HG03025 (cell line): ENCODE data around the gene GOLM1.

Source experiments
- ATAC-seq: cut with Tn5 transposase; IDR thresholded peaks from one replicate; pipeline ENCODE4 v1.9.1; 2021; ENCODE audit warnings: mild to moderate bottlenecking, moderate library complexity; ENCODE audit not compliant: unreplicated experiment, low FRiP score

Gene GOLM1

DNA sequence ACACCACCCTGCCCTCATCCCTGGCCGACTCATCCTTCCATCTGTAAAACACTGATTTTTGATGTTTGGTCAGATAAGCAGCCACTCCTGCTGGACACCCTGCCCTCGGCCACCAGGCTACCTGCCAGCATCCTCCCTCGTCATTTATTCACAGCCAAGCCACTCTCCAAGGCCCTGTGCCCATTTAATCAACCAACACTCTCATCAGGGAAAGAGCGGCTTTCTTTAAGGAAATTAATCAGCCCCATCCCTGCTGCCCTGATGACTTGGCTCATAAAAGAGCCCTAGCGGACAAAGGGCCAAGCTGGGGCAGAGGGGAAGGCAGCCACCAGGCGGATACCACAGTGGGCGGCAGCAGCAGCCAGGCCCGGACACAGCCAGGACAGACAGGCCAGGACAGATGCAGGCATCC is 52.4 kb downstream of the GOLM1 start:
- ATAC-seq = no peak

DNA sequence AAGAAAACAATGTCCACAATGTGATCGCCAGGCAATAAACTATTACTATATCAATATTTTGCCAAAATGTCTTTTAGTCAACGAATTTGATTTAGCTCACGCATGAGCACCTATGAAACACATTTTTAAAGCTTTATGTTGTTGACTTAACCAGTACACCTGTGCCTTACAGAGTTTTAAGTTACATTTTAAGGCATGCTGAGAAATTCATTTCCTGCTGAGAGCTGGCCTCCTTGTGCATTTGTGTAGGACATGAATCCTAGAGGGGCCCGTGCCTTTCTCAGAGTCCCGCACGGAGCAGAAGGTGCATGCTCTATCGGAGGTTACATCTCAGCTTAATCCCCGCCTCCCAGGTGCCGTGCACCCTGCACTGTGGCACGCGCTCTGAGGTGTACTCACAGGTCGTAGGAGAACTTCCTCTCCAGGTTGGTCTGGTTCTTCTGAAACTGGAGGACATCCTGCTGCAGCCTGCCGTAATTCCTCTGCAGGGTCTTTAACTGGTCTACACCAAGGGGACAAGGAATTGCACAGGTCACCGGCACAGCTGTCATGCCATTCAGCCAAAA is 53.2 kb downstream of the GOLM1 start:
- no peak for ATAC-seq

DNA sequence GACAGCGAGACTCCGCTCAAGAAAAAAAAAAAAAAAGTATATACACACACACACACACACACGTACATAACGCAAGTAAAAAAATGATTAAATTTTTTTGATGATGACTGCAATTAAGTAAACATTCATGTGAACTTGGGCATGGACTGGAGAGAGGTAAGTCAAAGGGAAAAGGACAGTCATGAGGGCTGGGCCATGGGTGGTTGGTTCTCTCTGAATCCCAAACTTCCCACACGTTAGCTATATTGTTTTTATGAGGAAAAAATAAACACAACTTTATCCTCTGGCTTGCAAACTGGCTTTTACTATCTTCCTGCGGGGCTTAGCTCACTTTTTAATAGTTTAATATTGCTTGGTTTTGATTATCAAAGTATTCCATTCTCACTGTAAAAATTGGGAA is 53.7 kb downstream of the GOLM1 start:
- no peak for ATAC-seq

GRCh38 chr9:86043999-86044398 is 55.4 kb downstream of the GOLM1 start:
- no peak for ATAC-seq

DNA sequence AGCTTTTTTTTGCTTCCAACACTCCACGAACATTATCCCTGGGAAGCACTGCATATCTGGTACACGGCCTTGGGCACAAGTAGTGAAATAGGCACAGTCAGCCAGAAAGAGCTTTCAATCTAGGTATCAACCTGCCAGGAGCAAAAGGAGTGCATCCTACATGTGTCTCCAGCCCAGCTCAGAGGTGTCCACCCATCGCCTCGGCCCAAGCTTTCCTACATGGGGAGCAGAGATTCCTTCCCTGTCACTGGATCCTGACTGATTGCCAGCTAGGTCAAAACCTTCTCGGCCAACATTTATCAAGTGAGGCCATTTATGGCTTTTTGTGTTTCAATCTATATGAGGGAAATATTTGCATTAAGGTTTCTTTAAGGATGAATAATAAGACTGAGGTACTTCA is 55.8 kb downstream of the GOLM1 start:
- ATAC-seq = no peak

GRCh38 chr9:86042199-86042978 is 57.0 kb downstream of the GOLM1 start:
- no peak for ATAC-seq

DNA sequence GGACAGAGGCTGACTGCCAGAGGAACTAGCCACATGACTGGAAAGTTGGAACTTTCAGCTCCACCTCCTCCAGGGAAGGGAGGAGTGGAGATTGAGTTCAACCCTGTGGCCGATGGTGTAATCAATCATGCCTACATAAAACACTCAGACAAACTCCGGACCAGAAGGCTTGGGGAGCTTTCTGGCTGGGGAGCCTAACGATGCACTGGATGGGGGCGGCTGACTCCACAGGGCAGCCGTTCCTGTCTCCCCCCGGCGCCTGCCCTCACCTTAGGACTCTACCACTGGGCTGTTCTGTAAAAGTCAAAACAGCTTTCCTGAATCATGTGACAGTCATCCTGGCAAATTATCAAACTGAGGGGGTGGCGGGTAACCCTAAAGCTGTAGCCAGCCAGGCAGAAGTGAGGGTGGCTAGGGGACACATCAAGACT is 58.0 kb downstream of the GOLM1 start:
- no peak for ATAC-seq

GRCh38 chr9:86040861-86041155 is 58.5 kb downstream of the GOLM1 start:
- no peak for ATAC-seq

- no peak for ATAC-seq
These were observed 59.1 kb downstream of the GOLM1 start for GRCh38 chr9:86039991-86040860.

DNA sequence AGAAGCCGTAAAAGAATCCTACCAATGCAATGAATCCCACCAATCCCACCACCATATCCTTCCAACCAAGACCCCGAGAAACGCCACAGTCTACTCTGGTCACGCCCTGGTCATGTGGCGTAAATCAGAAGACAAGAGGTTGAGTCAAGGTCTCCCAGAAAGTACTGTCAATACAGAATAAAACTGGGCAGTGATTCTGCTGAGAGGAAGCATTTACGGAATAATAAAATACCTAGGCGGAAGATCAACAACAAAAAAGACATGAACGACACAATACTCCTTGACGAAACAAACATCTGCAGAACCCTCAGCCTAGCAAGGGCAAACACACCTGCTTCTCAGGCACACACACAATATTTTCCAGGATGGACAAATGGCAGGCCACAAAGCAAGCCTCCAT is 62.8 kb downstream of the GOLM1 start:
- no peak for ATAC-seq

DNA sequence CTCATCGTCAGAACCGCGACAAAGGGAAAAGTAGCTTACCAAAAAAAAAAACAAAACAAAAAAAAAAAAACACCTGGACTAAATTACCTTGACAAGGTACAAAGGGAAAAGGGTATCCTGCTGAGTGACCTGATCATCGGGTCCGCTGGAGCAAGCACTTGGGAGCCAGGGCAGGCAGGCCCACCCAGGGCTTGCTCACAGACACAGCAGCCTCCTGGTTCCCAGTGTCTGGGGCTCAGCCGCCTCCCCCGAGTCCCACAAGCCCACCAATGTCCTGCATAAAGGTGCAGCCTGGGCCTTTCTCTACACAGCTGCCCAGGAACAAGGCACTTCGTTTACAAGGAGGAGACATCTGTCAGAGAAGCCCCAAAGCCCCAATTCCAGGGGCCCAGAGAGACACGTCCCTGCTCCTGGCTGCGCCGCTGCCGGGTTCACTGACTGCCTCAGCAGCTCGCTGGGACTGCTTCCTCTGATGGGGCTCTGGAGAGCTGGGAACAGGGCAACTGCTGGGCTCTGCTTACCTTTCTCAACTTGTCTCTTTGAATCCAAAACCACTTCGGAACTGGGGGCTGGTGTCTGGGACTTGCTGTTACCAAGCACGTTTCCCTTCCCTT is 63.4 kb downstream of the GOLM1 start:
- ATAC-seq = no peak

DNA sequence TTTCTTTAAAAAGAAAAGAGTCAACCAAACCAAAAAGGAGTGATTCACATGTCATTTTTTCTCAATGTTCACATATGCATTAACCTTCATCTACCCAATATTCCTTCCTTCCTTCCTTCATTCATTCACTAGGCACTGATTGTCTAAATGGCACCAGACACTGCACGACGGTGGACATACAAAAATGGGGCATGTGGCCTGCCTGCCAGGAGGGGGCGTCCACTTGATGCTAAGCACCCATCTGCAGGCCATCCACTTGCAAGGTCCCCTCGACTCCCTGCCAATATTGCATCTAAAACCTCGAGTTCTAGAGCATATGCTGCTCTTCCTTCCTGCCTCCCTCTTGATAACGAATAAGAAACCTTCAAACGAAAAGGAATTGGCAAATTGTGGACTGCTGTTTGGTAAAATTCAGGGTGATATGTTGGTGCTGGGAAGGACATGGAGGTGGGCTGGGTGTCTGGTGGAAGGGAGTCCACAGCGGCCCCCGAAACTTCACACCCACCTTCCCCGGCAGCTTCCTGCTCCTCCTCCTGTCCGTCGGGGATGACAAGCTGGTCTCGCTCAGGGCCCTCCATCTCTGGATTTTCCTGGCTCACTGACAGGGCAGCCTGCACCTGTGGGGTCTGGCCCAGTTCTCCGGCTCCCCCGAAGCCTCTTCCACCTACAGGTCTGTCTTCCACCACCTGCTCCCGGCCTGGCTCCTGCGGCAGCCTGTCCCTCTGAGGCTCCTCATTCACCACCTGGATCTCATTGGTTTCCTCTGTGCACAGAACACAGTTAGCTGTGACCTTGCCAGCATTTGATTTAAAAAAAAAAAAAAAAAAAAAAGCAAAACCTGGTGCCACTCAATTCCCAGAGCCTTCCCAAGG is 64.3 kb downstream of the GOLM1 start:
- no peak for ATAC-seq

GRCh38 chr9:86027767-86028166 is 71.6 kb downstream of the GOLM1 start:
- ATAC-seq = no peak

- no peak for ATAC-seq
These were observed 76.6 kb downstream of the GOLM1 start for GRCh38 chr9:86022687-86023266.

DNA sequence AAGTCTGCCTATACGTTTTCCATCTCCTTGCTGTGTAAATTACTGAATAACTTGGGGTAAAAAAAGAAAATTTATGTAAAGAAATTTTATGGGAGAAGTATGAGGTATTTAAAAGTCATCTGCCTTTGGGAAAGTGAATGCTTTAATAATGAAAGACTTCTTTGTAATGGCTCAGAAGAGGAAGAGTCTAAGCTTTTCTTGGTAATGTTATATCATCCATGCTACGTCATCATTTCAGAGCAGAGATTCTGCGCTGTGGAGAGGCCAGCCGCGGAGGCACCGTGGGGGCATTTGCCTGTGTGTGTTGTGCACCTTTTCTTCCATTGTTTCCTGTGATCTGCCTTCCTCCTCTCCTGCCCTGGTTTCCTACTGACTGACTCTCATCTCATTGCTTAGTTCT is 78.2 kb downstream of the GOLM1 start:
- ATAC-seq = no peak

- no peak for ATAC-seq
These were observed 78.6 kb downstream of the GOLM1 start for GRCh38 chr9:86020731-86021130.

DNA sequence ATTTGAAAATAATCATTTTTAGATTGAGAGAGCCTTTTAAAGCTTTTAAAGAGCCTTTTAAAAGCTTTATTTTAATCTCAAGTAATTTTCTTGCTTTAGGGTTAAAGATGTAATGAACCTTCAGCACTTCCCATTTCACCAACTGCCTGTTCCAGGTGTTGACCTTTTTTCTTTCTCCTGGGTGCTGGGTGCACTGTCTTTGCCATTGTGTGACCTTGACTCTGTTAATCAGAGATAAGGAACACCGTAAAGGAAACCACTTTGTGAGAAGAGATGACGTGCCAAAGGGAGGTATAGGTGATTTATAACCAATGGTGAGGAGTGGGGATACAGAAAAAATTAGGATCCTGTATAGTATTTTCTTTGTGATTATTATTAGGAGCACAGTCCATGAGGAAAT is 90.2 kb downstream of the GOLM1 start:
- ATAC-seq = no peak

DNA sequence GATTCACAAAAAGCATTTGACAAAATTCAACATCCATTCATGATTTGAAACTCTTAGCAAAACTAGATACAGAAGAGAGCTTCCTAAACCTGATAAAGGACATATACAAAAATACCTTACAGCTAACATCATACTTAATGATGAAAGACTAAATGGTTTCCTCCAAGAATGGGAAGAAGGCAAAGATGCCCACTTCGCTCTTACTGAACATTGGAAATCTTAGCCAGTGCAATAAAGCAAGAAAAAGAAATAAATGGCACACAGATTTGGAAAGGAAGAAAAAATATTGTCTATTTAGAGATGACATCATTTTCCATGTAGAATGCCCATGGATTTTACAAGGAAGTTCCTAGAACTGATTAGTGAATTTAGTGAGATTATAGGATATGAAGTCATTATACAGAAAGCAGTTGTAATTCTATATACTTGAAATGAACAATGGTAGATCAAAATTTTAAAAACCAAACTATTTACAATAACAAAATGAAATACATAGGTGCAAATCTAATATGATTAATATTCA is 94.0 kb downstream of the GOLM1 start:
- no peak for ATAC-seq

- no peak for ATAC-seq
These were observed 103.8 kb downstream of the GOLM1 start for GRCh38 chr9:85995599-85995998.

DNA sequence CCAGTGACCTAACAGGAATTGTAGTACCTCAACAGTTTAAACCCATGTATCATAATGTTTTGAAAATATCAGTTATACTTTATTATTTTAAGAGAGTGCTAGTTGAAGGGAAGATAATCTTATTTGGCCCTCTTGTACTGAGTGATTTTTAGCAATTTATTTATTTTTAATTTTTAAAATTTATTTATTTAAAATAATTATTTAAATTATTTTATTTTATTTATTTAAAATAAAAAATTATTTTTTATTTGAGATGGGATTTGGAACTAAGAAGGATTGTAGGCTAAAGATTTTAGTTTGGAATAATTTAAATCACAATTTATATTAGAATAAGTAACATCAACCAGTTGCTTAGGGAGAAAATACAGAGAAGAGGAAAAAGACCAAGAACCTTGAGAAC is 104.3 kb downstream of the GOLM1 start:
- ATAC-seq = no peak
